AG04450 (cell line): ENCODE data around the gene CACNA1A. TPM values are rescaled to one million over a fixed set of nuclear protein-coding genes. Genes with fewer than 3 reads are reported as not detected.

Source experiments
- CTCF ChIA-PET: fragments of 300-600, 350-600 bp; formaldehyde crosslinking; extraction: SDS; loops from one replicate; lab custom pipeline; 2022; ENCODE audit warnings: antibody characterized with exemption, inconsistent platforms; lab: Charles Lee
- POLR2A ChIA-PET: fragments of 350-600 bp; formaldehyde crosslinking; extraction: SDS; loops from one replicate; lab custom pipeline; 2021; ENCODE audit warnings: antibody characterized with exemption, inconsistent platforms; lab: Yijun Ruan, JAX
- DNase-seq: peaks from one replicate; pipeline ENCODE4 v3.0.0-alpha.2; 2011; ENCODE audit warnings: low read depth, low spot score
- H3K27ac ChIP-seq: one replicate; pipeline ENCODE4 v1.5.1; 2012; ENCODE audit warnings: low read depth, low read length, control low read depth
- H3K27me3 ChIP-seq: one replicate; pipeline ENCODE4 v1.6.0; 2012; ENCODE audit warnings: low read length; ENCODE audit not compliant: control insufficient read depth, insufficient read depth
- H3K4me3 ChIP-seq: 2 replicates; pipeline ENCODE4 v1.5.1; 2011; ENCODE audit warnings: mild to moderate bottlenecking, low read depth, low read length, control low read depth
- H3K9me3 ChIP-seq: 2 replicates; pipeline ENCODE4 v1.5.1; 2012; ENCODE audit warnings: low read length; ENCODE audit not compliant: control insufficient read depth, insufficient read depth
- CTCF ChIP-seq: IDR thresholded peaks from 2 replicates; pipeline ENCODE4 v1.5.1; 2011; ENCODE audit warnings: low read depth, low read length, control low read depth, inconsistent platforms
- polyA plus RNA-seq: library from polyadenylated mRNA; depleted of rRNA; stranded (reverse); fragments of >200 nt; gene quantifications from 2 replicates; pipeline ENCODE4 v1.2.3, GENCODE V29; 2011

CACNA1A gene
- polyA plus RNA-seq, 1 experiment = 12.2 TPM

GRCh38 chr19:13319526-13319925 is 186.8 kb downstream of the CACNA1A start:
- Histone ChIP-seq H3K27ac (no peak overlapping the region), H3K27me3 (no peaks in the 10 kb centered on the region), H3K4me3 (no peak overlapping the region), H3K9me3 (no peaks in the 10 kb centered on the region; the same call in 1 of the 2 replicates)
- ChIA-PET POLR2A (no interaction called here), CTCF (no interaction called here)
- TF ChIP-seq CTCF = no peak
- DNase-seq = no peak

- no peak overlapping the region for H3K27ac ChIP-seq
- H3K9me3 ChIP-seq = no peaks in the 10 kb centered on the region; the same call in 1 of the 2 replicates
- DNase-seq = no peak
- TF ChIP-seq CTCF = no peak
- CTCF ChIA-PET = interaction anchor here (0.5 kb wide), 1 partner anchor 116 kb away, joined by 3 read pairs; no protein-coding TSS in a partner anchor
- no peaks in the 10 kb centered on the region for H3K27me3 ChIP-seq
- POLR2A ChIA-PET = no interaction called here
- H3K4me3 ChIP-seq = no peak overlapping the region
Measured at GRCh38 chr19:13318190-13318589, 188.1 kb downstream of the CACNA1A start.

- TF ChIP-seq CTCF = no peak
- Histone ChIP-seq H3K4me3 (no peak overlapping the region), H3K27me3 (no peaks in the 10 kb centered on the region), H3K27ac (no peak overlapping the region), H3K9me3 (no peaks in the 10 kb centered on the region; the same call in 1 of the 2 replicates)
- no peak for DNase-seq
- ChIA-PET POLR2A (no interaction called here), CTCF (no interaction called here)
Measured at GRCh38 chr19:13315495-13315894, 190.8 kb downstream of the CACNA1A start.

GRCh38 chr19:13314761-13315160 is 191.5 kb downstream of the CACNA1A start:
- Histone ChIP-seq H3K9me3 (no peaks in the 10 kb centered on the region; the same call in 1 of the 2 replicates), H3K27me3 (no peaks in the 10 kb centered on the region), H3K27ac (no peak overlapping the region), H3K4me3 (no peak overlapping the region)
- no peak for DNase-seq
- ChIA-PET CTCF (no interaction called here), POLR2A (no interaction called here)
- TF ChIP-seq CTCF = no peak

GRCh38 chr19:13313875-13314274 is 192.4 kb downstream of the CACNA1A start:
- Histone ChIP-seq H3K4me3 (no peak overlapping the region), H3K27ac (no peak overlapping the region), H3K9me3 (no peaks in the 10 kb centered on the region; the same call in 1 of the 2 replicates), H3K27me3 (no peaks in the 10 kb centered on the region)
- ChIA-PET CTCF (no interaction called here), POLR2A (no interaction called here)
- no peak for TF ChIP-seq CTCF
- DNase-seq = no peak
